Inflammatory macrophage treated with lipopolysaccharide for 4 hours (primary cell): ENCODE measurements around the gene GTF2H2C.
"Not testable (repeated sequence)": the region's sequence is repeated elsewhere in the genome, so short reads cannot be mapped to it uniquely, and the experiment has no call there.

Experiments
- DNase-seq: peaks from one replicate; pipeline ENCODE4 v3.0.0-alpha.2; 2020

The GTF2H2C gene

DNA sequence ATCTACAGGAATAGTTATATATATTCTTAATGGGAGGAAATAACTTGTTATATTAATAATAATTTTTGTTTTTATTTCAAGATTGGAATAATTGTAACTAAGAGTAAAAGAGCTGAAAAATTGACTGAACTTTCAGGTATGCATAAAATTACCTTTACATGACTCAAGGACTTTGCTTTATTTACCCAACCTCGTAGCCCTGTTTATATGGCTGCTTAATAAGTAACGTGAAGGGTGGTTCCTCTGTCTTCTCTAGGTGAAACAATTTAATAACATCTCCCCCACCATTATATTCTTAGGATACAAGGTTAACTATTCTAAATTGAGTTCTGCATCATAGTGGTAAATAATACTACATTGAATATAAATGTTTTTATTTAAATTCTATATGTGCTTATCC, 8.1 kb downstream of the GTF2H2C start:
- DNase-seq, result not testable (repeated sequence)

DNA sequence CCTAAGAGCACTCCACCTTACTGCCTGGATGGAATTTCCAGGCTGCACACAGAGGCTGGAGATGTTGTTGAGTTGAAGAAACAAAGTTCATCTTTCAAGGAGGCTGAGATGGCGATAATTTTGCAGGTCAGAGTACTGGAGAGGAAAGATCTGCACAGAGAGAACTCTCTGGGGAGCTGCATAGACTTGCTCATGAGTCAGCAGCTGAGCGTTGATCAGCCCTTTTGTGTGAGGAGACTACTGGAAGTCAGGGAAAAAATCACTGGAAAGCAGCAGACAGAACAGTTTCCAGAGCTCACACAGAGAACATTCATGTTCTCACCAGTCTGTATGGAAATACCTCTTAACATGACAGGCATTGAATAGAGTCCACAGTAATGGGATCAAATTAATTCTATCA, 23.4 kb downstream of the GTF2H2C start:
- not testable (repeated sequence) for DNase-seq

DNA sequence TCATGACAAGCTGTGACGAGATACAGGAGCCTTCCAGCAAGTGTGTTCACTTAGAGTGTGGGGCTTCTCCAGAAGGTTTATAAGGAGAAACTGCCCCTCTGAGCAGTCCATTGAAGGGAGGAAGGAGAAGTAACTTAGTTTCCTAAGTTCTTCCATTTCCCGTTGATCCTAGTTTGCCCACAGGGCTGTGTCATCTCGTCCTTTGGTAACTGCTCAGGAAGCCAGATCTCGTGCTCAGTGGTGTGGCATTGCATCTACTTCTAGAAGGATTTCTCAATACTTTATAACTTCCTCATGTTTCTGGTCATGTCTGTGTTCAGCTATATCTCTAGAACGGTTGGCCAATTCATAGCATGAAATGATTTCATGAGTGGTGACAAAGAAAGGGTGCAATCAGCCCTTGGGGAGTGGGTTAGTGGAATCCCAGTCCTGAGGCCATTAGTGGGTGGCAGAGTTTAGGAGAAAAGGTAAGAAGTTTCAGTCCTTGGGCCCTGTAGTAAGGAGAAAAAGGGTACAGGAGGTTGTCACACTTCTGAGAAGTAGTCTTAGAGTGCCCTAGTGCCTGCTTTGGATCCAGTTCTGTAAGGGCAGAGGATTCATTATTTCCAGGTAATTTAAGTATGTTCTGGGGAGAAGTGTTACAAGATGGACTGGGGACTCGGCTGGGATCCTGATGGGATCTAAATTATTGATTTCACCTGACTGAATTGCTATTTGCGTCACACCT, 36.3 kb downstream of the GTF2H2C start:
- DNase-seq, result not testable (repeated sequence)

DNA sequence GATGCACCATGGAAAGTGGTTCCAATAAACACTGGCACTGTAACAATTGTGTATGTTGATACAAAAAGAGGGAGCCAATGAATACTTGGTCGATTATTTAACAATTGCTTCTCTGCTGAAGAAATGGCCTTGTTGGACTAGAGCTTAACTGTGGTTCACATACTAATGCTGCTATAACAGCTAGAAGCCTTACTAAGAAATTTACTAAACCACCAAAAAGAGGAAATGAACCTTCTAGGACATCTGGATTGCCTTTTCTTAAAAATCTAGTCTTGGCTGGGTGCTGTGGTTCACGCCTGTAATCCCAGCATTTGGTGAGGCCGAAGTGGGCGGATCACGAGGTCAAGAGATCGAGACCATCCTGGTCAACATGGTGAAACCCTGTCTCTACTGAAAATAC, 42.0 kb downstream of the GTF2H2C start:
- not testable (repeated sequence) for DNase-seq

DNA sequence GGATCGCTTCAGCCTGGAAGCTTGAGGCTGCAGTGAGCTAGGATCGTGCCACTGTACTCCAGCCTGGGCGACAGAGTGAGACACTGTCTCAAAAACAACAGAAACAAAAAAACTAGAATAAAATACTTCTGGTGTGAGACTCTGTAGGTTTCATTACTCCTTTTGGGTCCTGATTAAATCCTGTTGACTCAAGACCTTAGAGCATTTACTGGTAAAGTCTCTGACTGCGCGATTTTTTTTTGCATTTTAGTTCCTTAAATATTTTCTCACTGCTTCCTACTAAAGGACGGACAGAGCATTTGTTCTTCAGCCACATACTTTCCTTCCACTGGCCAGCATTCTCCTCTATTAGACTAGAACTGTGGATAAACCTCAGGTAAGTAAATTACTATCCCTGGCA, 46.8 kb downstream of the GTF2H2C start:
- not testable (repeated sequence) for DNase-seq

DNA sequence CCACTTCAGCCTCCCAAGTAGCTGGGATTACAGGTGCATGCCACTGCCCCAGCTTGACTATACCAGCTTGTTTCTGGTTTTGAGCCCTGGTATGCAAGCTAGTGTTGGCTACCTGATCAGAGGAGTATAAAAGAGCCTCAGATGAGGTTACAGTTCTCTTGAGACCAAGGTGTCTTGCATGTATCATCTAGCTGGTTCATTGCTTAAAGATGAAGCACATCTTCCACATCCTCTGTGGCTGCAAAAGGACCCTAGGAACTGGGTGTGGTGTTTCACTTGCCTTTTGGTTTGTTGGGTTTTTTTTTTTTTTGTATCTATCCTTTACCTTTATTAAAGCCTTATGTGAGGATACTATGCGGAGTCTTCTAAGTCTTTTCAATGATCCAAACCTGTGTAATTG, 47.8 kb downstream of the GTF2H2C start:
- DNase-seq, result not testable (repeated sequence)

DNA sequence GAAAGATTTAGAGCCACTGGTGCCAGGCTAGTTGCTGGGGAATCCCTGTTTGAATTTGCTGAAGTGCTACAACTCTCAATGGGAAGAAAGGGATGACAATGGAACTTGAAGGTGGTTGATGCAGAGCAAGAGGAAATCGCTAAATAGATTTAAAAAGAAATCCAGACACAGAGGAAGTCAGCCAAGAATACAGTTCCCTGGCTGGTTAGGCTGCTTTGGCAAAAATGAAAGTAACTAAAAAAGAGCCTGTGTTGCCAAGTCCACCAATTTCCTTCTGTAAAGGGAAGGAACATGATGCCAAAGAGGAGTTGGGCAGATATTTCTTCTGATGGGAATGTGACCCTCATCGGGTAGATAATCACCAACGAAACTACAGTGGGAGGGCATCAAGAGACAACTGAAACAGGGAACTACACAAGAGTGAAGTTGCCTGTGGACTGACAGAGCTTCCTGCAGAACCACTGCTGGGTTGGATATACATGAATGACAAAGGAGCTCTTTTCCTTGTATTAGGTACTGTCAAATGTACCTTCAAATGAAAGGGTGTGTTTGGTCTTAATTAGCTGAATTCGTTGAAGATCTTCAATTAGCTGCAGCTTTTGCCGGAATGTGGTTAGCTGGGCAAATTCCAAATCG, 49.0 kb downstream of the GTF2H2C start:
- DNase-seq, result not testable (repeated sequence)

DNA sequence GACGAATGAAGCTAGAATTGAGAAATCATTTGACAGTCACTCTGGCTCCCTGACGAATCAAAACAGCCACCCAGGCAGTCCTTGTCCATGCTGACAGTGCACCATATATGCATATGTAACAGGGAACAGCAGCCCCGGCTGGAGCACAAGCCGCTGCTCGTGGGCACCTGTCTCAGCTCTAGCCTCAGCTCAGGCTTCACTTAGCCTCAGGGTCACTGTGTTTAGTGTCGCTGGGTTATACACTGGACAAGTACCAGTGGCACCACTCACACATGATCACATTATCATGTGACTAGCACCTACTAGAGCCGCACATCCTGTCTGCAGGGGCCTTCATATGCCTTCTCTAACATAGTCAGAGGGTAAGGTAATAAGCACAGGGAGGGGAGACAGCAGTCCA, 54.9 kb downstream of the GTF2H2C start:
- not testable (repeated sequence) for DNase-seq

DNA sequence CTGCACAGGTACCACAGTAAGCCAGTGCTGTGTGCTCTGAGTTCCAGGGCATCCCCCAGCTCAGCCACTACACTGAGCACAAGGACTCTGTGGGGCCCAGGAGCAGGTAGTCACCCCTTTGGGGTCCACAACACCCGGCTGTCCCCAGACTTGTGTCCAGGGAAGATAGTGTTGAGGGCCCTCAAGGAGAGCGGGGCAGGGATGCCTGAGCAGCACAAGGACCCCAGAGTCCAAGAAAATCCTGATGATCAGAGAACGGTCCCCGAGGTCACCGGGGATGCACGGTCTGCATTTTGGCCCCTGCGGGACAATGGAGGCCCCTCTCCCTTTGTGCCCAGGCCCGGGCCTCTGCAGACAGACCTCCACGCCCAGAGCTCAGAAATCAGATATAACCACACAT, 71.9 kb downstream of the GTF2H2C start:
- DNase-seq, result not testable (repeated sequence)
